HG02678 (cell line): ENCODE results near the gene AK1.

Experiments
- ATAC-seq: cut with Tn5 transposase; IDR thresholded peaks from one replicate; pipeline ENCODE4 v1.9.1; 2021; ENCODE audit warnings: mild to moderate bottlenecking, moderate library complexity; ENCODE audit not compliant: unreplicated experiment

The AK1 gene

DNA sequence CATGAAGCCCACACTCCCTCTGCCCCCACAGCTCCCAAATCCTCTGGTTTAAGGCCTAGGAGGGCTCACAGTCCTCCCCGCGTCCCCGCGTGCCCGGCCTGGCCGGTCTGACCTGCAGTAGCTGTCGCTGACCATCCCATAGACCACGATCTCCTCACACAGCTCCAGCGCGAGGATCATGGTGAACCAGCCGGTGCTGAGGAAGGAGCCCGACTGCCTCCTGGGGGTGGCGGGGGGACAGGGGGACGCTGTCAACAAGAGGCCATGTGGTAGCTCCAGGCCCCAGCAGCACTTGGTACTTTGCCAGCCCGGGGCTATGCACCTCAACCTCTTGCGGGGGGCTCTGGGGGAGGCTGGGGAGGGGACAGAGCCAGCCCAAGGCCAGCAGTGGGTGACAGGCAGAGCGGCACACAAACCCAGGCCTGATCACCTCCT is 32.4 kb upstream of the AK1 start:
- no peak for ATAC-seq

DNA sequence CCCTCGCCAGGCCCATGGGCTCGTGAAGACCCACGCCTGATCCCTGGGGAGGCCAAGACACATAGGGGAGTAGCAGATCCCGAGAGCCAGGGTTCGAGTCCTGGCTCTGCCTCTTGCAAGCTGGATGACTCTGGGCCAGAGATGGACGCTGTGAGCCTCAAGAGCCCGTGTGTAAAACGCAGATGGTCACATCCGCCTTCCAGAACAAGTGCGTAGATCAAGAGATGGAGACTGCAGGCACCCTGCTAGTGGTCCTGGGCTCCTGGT is 31.1 kb upstream of the AK1 start:
- no peak for ATAC-seq

DNA sequence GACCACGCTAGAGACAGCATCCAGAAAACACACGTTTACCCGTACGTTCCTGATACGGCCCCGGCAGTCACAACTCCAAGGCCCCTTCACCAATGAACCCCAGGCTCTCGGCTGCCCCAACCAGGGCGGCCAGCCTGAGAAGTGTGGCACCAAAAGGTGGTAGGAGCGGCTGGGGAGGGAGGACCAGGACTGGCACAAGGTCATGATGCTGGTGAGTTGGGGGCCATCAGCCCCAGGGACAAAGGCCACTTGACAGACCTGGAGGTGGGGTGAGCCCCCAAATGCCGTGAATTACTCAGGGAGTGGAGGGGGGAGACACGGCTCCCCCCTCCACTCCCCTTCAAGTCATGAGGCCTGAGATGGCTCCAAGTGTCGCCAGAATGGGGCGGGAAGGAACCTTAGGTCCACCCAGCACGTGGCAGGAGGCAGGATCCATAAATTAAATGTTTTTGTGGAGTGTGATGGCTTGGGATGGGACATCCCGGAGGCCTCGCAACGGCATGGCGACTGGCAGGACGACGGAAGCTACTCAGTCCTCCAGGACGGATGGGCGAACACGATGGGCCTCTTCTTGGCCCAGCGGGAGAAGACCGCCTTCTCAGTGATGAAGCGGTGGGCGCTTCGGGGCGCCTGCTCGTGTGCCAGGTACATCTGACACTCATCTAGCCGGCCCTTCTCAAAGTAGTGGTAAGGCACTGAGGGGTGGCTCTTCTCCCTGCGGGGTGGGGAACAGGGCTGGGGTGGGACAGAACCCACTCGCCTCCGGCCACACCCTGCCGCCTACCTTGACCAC is 30.6 kb upstream of the AK1 start:
- ATAC-seq: no peak

DNA sequence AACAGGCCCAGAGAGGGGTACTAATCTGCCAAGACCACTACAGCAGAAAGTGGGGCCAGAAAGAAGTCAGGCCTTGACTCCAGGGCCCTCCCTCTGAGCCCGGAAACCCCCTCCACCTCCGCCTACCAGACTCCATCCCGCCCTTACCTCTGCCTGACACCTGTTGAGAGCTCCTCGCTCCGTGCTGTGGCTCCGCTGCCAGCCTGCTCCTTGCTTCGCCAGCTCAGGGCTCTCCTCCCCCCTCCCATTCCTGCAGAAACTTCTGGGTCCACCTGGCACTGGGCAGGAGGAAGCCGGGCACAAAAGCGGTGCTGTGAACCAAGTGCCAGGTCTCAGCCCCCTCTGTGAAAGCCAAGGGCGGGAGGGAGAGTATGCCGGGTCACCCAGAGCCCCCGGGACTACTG is 28.3 kb upstream of the AK1 start:
- ATAC-seq: no peak

DNA sequence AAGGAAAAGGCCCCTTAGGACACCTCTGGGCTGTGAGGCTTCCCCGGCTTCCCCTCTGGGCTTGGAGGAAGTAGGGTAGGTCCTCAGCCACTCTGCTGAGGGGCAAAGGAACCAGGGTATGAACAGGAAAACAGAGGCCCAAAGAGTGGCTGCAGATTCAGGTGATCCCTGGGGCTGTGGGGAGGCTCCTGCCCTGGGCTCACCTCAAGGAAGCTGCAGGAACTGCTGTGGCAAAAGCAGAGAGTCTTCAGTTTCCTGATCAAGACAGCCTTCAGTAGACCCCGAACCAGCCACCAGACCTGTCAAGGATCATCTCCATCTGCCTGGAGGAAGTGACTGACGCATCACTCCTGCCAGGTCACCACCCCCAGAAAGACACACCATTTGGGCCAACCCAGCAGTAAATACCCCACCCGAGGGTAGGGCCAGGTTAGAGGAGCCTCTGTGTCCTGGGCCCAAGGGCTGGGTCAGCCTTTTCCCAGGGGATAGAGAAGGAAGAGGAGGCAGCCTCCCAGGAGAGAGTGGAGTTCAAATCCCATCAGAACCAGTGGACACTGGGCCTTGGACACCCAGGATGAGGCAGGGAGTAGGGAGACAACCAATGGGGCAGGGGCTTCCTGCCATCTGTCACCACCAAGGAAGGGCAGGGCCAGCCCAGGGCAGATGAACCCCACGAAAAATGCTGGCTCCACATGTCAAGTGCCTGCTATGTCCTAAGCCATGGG is 27.7 kb upstream of the AK1 start:
- no peak for ATAC-seq

DNA sequence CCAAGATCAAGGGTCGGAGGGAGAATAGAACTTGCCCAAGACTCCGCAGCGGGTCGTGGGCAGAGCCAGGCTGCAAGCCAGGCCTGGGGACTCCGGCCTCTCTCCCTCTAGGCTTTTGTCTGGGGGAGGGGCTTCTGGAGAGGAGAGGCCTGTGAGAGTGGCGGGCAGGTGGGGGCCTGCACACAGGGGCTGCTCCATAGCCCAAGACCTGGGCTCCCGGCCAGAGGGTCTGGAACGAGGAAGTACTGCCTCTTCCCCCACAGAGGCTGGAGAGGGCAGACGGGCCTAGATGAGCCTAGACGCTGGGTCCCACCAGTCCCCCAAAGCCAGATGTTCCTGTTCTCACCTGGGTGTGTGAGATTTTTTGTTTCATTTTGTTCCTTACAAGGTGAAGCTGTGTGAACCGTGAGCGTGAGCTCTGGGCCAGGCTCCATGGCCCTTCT is 27.1 kb upstream of the AK1 start:
- ATAC-seq: no peak

DNA sequence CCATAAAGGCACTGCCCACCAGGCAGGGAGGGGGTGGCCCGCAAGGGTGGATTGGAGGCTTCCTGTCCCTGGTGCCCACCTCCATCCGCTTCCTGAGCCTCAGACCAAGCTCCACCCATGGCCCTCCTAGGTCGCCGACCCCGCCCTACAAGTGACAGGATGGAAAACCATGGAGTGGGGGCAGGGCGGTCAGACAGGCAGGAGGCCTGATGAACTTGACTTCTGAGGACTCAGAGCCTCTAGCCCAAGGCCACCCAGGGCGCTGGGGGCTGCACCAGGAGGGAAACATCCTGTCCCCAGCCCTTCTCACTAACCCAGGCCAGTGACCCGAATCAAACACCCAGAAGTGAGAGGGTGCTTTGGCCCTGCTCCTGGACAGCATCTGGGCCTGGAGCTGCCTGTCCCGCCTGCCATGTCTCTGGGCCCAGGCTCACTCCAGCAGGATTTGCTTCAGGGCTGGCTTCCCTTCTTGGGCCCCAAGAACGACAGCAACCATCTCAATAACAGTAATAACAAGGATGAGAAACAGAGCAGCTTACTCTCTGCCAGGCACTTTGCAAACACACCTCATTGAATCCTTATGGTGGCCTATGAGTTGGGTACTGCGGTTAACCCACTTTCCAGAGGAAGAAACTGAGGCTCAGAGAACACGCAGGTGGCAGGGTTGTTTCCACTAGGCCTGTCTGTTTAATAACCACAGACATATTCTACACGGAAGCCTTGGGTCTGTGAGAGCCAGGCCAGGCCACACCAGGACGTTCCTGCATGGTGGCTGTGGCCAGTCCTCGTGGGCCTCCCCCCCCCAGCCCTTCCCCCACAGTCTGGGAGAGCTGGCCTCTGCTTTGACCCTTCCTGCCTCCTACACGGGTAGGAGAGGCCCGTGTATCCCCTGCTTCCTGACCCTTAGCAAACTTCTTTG is 26.3 kb upstream of the AK1 start:
- ATAC-seq: peak; percentile 29

DNA sequence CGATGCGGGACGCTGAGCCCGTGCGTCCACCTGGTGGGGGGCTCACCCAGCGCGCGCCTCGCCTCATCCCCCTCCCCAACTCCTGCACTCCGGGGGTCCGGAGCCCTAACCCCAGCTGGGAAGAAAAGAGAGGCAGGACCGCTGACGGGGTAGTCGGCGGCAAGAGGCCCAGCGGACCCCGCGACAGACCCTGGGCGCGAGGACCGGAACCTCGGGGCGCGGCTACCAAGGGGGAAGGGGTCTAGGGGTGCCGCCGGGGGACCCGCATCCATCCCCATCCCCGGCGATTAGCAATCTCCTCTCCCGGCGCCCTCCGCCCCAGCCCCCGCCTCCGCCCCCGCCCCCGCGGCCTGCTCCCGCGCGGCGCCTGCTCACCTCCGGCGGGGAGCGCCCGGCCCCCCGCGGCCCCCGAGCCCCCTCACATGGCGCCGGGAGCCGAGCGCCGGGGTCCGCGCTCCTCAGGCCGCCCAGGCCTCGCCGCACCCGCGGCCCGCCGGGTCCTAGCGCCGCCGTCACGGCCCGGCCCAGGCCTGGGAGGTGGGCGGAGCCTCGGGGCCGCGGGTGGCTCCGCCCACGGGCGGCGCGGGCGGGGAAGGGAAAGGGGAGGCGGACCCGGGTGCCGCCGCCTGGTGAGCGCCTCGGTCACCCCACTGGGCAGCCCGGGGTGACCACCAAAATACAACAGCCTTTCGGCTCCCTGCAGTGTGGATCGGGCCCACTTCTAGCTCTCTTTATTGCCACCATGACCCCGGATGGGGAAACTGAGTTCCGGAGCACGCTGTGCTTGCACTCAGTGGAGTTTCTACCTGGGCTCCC is 21.9 kb upstream of the AK1 start, which contains the start of gene ST6GALNAC6:
ST6GALNAC6 (minus strand) TSS at position 476 of the 816 bp plus-strand sequence. CDS start 1,622 bp downstream, outside the sequence.
- ATAC-seq: peak; percentile 67

DNA sequence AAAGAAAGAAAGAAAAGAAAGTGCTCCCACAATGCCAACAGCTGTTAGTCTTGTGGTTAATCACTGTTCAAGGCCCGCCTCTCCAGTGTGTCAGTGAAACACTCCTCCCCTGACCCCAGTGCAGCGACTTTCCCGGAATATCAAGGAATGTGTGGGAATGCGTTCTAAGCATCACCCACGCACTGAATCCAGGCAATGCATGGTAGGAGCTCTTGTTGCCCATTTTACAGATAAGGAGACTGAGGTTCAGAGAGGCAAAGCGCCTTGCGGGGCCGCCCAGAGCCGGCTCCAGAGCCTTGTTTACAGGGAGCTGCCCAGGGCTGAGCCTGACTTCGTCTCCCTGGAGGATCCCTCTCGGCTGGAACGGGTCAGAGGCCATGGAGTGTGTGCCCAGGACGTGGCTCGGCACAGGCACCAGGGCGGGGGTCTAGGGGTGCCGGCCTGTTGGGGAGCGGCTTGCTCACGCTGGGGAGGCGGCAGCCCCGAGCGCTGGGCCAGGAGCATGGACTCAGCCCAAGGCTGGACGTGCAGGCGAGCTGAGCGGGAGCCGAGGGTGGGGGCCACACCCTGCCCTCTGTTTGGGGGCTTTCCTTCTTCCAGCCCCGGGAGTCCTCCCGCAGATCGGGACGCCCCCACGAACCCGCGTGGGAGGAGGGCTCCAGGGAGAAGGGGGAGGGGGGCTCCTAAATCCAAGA is 21.1 kb upstream of the AK1 start:
- ATAC-seq: no peak

DNA sequence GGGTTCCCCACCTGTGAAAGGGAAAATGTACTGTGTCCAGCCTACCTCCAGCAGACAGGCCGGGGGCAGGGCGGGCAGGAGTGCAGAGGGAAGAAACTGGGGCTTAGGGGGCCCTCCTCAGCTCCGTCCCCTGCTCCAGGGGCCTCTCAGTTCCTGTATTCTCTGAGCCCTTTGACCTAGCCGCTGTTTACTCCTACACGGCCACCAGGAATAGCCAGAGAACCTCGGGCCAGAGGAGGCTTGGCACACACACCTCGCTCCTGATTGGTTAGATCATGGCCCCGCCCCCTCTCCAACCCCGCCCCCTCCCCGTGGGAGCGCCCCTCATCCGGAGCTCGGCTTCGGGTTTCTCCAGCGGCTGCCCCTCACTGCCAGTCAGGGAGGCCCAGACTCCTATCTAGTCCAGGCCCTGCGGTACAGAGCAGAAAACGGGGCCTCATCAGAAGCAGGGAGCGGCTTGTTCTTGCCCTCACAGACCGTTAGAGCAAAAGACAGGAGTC is 19.8 kb upstream of the AK1 start:
- ATAC-seq: no peak

DNA sequence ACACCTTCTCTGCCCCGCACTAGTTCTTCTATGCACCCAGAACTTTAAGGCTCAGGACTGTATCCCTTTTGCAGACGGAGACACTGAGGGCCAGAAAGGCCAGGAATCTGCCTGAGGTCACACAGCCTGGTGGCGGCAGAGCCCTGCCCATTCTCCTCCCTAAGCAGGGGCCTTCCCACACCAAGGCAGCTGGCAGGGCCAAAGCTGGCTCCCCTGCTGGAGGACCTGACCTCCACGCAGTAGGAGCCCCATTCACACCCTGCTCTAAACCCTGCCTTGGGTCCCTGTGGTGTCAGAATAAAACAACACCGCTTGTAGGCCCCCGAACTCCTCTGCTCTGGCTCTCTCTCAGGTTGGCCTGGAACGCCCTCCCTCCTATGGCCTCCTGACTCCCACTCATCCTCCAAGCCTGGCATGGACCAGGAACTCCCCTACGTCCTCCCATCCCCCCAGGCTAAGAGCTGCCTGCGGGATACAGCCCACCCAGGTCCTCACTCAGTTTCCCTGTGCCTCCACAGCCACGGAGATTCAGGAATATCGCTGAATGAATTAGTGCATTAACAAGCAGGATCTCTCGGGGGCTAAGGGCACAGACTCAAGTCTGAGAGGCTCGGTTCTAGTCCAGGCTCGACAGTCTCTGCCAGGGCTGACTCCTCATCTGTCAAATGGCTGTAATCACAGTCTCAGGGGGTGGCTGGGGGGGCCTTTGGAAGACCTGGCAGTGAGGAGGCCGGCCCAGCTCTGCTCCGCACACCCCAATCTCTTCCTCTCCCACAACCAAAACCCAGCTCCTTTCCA is 19.1 kb upstream of the AK1 start:
- ATAC-seq: no peak

DNA sequence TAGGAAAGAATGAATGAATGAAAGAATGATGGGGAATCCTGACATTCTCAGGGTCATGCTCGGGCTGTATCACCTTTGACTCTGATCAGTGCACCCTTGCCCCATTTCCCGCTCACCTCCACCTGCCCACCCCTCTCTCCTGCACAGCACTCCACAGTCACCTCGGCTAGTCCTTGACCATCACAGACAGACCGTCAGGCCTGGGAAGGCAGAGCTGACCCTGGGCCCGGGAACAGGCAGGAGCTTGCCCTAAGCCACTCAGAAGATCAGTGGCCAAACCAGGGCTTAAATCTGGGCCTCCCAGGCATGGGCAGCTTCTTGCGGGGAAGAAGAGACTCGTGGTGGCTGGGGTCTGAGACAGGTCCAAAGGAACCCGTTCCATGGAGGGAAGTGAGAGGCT is 18.3 kb upstream of the AK1 start:
- ATAC-seq: no peak

DNA sequence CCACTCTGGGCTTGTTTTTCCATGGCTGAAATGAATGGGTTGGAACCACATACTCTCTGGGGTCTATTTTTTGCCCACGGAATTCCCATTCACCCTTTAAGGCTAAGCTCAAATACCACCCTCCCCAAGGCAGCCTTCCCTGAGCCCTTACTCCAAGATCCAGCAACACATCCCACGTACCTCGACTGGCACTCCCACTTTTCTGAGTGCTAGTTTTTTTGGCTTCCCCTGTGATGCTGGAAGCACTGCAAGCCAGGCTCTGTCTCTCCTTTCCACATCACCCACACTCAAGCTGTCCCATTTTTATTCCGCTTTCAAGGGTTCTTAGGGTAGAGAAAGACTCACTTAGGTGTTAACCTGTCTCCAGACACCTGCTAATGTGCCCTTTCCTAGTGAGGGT is 15.9 kb upstream of the AK1 start:
- ATAC-seq: no peak

DNA sequence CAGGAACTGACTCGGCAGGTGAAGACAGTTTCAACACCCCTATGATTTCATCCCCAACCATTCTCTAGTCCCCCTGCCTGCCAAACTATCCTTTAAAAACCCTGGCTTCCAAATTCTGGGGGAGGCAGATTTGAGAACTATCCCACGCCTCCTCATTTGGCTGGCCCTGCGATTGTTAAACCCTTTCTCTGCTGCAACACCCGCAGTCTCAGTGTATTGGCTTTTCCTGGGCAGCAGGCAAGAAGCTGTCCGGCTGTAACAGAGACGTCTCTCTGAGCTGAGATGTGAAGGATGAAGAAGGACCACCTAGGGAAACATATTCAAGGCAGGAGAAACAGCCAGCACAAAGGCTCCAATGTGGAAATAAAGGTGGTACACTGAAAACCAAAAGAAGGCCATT is 15.4 kb upstream of the AK1 start:
- ATAC-seq: no peak

DNA sequence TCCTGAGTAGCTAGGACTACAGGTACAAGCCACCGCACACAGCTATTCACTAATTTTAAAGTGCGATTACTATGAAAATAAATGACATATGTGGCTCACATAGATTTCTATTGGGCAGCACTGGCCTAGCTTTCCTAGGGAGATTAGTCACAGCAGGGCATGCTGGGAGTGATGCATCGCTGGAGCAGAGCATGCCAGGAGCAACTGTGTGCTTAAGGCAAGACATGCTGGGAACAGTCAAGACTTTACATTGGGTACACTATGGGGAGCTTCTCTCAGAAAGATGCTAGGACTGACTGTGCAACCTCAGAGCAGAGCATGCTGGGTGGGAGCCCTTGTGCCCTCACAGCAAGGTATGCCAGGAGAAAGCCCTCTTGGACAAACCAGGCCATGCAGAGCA is 12.6 kb upstream of the AK1 start:
- ATAC-seq: no peak

DNA sequence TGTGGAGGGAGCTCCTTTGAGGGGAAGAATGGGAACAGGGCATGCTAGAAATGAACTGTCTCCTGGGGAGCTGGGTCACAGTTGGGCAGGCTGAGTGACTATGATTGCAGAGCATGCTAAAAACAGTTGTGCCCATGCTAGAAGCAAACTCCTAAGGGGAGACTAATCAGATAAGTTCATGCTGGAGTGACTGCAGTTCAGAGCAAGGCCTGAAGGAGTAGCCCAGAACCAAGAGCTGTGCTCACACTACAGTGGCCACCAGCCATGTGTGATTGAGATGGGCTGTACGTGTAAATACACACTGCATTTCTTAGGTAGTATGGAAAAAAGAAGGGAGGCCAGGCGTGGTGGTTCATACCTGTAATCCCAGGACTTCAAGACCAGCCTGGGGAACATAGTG is 10.3 kb upstream of the AK1 start:
- ATAC-seq: no peak

DNA sequence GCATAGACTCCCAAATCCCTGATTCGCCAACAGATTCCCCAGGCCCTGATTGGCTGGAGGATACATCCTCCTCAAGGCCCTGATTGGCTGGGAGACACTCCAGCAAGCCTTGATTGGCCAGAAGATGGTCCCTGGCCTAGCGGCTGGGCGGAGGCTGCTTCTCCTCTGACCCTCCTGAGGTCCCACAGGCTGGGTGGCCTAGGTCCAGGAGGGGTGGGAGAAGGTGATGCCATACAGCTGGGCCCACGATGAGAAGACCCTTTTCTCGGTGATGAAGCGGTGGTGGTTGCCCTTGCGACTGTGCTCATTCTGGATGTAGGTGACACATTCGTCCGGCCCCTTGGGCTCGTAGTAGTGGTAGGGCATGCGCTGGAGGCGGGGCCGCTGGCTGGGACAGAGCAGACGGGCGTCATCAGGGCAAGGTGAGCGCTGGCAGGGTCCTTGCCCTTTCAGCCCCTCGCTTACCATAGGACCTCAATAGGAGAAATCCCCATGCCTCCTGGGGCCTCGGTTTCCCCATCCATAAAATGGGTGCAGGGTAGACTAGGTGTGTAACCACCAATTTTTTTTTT is 9.0 kb upstream of the AK1 start:
- ATAC-seq: no peak

DNA sequence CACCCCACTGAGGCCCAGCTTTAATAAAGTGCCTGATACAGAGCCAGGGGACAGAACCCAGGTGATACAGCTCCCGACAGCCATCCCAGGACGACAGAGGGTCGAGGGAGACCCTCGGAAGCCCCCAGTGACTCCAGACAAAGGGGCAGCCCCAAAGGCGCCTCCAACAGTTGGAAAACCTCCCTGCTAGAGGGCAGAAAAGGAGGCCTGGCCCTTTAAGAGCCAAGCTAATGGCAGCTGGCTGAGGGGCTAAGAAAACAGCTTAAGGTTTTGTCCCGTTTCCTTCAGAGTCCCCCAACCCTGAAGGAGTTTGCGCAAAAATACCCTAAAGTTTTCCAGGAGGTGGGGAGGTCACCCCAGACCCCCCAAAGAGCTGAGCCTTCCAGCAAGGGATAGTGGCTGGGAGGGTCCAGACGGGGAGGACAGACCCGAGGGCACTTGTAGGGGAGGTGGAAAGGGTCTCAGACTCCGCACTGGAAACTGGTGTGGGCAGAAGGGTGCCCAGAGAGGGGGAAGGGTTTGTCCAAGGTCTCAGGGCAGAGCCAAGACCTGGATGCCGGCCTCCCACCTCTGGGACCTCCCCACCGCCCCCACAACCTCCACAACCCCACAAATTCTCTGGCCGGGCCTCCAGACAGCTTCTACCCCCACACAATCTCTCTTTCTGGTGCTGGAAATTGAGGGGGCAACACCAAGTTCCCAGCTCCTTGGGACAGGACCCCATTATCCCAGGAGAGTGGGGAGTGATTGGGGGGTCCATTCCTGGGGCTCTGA is 8.2 kb upstream of the AK1 start:
- no peak for ATAC-seq
